GM18526 (cell line): ENCODE results near the gene TBCA.

ENCODE experiments used
- POLR2A ChIP-seq: IDR thresholded peaks from 3 replicates; pipeline ENCODE4 v1.6.1; 2011; ENCODE audit not compliant: insufficient read length; ENCODE audit errors: extremely low read depth

Gene TBCA

GRCh38 chr5:77741608-77742007 is 34.5 kb downstream of the TBCA start:
- TF ChIP-seq POLR2A = no peak

DNA sequence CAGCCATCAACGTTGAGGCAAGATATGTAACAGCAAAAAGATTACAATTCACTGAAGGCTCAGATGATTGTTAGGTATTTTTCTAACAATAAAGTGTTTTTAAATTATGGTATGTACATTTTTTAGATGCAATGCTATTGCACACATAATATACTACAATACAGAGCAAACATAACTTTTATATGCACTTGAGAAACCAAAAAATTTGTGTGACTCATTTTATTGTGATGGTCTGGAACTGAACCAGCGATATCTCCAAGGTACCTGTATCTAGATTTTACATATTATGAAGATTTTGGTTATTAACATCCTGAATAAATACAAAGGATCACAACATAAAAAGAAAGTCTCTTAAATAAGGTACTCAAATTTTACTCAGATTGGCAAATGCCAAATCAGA is 41.3 kb downstream of the TBCA start:
- no peak for TF ChIP-seq POLR2A

DNA sequence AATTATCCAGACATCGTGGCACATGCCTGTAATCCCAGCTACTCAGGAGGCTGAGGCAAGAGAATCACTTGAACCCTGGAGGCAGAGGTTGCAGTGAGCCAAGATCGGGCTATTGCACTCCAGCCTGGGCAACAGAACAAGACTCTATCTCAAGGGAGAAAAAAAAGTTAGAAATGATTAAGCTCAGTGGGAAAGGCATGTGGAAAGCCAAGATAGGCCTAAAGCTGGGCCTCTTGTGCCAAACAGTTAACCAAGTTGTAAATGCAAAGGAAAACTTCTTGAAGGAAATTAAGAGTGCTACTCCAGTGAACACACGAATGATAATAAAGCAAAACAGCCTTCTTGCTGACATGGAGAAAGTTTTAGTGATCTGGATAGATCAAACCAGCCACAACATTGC is 43.0 kb downstream of the TBCA start:
- no peak for TF ChIP-seq POLR2A

- TF ChIP-seq POLR2A = no peak
Observed at GRCh38 chr5:77727190-77727589, 48.9 kb downstream of the TBCA start.

DNA sequence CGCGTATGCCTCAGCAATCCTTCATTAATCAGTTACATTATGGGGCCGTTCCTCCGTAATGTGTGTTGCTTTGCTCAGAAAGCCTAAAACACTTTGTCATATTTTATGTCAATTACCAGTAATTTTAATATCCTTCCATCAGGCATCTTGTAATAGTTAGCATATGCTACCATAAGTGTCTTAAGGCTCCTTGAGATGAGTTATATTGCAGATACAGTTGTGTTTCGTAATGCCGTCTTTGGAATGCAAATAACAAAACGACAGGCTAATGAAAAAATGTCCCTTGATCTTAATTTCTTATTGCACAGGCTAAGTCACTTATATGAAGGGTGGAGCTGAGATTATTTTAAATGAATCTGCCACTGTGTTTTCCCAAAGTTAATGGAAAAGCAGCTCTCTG is 50.5 kb downstream of the TBCA start:
- TF ChIP-seq POLR2A = no peak

- no peak for TF ChIP-seq POLR2A
Observed at GRCh38 chr5:77724934-77725333, 51.2 kb downstream of the TBCA start.

- no peak for TF ChIP-seq POLR2A
Observed at GRCh38 chr5:77719666-77720363, 56.3 kb downstream of the TBCA start.

DNA sequence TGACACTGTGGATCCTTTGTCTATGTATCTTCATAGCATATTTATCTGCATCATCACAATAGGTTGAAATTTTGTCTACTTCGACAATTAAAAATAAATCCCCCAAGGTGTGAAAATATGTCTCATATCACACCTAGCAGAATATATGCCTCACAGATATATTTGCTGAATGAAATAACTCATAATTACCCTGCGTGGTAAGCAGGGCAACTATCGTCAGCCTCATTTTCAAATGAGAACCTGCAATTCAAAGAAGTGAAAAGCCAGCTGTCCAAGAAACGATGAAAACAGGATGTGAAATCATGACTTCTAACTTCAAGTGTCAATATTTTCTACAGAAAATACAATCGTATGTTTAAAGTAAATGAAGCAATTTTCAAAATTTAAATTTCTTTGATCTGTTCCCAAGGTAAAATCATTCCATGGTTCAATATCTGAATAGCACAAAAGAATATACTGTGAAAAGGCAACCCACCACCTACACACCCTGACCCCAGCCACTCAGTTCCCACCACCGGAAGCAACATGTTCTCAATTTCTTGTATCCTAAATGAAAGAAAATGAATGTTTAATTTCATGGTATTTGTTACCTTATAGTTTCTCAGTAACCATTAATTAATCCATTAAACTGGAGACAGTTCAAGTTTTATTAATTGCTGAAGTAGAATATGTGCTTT is 57.1 kb downstream of the TBCA start:
- no peak for TF ChIP-seq POLR2A

DNA sequence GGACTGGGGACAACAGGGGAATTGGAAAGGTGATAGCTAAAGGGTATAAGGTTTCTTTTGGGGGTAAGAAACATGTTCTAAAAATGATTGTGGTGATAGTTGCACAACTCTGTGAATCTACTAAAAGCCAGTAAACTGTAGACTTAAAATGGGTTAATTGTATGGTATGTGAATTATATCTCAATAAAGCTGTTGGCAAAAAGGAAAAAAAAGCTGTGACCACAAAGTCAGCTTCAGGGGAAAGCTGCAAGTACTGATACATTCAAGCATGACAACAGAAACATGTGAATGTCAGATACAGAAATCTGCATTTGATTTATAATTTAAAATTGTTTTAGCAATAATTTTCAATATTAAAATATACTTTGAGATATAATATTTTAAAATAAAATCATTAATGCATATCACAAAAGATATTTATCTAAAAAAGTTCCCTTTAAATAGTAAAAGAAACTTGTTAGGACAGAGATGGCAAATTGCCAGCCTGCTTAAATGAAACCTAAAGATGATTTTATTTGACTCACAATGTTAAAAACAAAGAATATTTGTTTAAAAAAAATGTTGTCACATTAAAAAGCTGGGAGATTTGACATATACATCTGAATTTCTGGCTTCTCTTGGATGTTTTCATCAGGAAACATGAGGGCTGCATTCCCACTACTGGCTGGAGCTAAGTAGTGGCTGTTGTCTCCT is 66.0 kb downstream of the TBCA start:
- no peak for TF ChIP-seq POLR2A

DNA sequence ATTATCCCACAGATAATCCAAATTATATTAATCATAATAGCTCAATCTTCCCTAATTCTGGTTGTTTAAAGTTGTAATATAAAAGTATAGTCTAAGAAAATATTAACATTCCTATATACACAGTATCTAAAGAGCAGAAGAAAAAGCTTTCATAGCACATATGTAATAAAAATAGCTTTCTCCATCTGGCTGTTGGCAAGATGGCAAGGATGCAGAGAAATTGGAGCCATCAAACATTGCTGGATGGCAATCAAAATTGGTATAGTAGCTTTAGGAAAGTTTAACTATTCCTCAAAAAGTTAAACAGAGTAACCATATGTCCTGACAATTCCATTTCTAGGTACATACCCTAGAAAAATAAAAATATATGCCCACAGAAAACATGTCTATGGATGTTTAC is 66.8 kb downstream of the TBCA start:
- TF ChIP-seq POLR2A = no peak

GRCh38 chr5:77707791-77708190 is 68.3 kb downstream of the TBCA start:
- TF ChIP-seq POLR2A = no peak

- no peak for TF ChIP-seq POLR2A
Observed at GRCh38 chr5:77698920-77699319, 77.2 kb downstream of the TBCA start.

- TF ChIP-seq POLR2A = no peak
Observed at GRCh38 chr5:77697692-77698091, 78.4 kb downstream of the TBCA start.

GRCh38 chr5:77696120-77696519 is 80.0 kb downstream of the TBCA start:
- no peak for TF ChIP-seq POLR2A

DNA sequence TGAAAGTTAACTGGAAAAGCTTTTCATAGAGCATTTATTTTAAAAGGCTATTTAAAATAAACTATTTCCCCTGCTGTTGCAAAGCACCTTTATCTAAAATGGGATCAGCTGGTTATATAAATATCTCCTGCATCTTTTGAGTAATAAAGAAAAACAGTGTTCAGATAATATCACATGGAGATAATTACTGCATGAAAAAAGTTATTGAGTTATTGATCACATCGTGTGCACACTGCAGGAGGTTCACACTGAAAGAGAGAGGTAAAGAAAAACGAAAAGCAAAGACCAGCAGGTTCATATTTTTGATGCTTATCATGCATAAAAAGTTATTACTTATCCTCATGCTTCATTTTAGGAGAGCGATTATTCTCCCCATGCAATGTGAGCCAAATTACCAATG is 82.2 kb downstream of the TBCA start:
- TF ChIP-seq POLR2A = no peak

DNA sequence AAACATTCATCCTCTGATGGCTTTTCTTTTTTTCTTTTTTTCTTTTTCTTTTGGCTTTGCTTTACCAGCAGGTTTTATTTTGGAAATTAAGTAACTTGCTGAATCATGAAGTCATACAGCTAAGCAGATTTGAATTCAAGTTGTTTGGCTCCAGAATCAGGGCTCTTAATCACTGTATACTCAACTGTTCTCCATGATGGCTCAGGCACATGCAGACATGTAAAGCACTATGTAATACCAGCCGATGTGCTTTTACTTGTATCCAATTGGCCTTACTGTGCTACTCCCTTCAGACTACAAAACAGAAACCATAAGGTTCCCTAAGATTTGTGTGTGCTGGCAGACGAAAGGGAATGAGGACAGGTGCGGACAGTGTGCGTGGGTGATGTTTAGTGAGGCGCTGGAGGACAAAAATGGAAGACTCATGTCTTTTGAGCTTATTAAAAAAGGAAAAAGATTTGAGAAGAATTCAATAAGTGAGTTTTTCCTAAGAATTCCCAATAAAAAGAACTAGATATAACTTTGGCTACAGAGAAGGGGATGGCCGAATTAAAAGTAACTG is 92.9 kb downstream of the TBCA start:
- TF ChIP-seq POLR2A = no peak
